GM19035 (cell line): Measurements from ENCODE around the gene PLVAP.
A peak's percentile ranks its signal among the peaks of the same experiment; 100 is the strongest.

ENCODE experiments used
- ATAC-seq: cut with Tn5 transposase; IDR thresholded peaks from one replicate; pipeline ENCODE4 v1.9.1; 2021; ENCODE audit not compliant: unreplicated experiment

Gene PLVAP

DNA sequence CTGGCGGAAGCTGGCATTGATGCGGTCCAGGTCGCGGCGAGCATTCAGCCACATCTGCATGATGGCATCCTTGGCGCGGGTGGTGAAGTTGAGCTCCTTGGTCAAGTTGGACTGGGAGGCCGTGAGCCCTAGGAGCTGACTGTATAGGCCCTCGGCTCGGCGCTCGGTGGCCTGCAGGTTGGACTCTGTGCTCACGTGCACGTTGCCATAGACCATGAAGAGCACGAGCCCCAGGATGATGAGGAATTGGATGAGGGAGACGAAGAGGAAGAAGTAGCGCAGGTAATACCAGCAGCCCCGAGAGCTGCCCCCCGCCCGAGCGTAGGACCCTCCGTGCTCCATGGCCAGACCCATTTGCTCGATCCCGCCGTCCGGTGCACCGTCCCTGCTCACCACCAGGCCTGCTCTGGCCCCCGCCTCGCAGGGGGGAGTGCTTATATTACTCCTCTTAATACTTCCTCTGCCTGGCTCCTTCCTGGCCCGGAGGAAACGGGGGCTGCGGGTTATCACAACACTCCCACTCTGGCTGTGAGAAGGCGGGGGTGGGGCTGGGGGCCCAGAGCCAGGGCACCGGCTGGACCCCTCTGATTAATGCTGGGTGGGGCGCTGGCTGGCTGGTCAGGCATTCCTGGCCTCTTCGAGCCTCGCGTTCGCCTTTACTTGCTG is at the start of gene PLVAP:
PLVAP (minus strand) TSS at position 408 of the 666 bp plus-strand sequence; CDS start at position 354, 54 bp downstream.
- no peak for ATAC-seq

DNA sequence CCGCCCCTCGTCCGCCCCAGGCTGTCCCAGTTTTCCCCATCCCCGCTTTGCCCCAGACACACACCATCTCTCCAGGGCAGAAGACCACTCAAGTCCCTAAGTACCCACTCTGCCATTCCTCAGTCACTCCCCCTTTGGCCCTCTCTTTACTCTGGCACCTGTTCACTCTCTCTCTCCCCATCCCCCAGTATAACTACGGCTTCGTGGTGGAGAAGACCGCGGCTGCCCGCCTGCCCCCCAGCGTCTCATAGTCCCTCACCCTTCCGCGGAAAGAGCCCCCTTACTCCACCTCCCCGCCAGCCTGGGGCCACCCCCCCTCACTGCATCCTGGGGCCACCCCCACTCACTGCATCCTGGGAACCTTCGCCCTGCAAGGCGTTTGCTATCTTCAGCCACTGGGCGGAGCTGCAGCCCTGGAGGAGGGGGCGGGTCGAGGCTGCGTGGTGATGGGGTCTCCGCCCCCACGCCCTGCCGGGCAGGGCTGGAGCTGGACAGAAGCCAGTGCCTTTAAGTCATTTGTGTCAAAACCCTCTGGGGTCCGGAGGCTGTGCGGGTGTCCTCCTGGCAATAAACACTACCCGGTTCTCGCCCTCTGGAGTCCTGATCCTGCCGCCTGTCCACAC is 47.7 kb upstream of the PLVAP start:
- no peak for ATAC-seq

DNA sequence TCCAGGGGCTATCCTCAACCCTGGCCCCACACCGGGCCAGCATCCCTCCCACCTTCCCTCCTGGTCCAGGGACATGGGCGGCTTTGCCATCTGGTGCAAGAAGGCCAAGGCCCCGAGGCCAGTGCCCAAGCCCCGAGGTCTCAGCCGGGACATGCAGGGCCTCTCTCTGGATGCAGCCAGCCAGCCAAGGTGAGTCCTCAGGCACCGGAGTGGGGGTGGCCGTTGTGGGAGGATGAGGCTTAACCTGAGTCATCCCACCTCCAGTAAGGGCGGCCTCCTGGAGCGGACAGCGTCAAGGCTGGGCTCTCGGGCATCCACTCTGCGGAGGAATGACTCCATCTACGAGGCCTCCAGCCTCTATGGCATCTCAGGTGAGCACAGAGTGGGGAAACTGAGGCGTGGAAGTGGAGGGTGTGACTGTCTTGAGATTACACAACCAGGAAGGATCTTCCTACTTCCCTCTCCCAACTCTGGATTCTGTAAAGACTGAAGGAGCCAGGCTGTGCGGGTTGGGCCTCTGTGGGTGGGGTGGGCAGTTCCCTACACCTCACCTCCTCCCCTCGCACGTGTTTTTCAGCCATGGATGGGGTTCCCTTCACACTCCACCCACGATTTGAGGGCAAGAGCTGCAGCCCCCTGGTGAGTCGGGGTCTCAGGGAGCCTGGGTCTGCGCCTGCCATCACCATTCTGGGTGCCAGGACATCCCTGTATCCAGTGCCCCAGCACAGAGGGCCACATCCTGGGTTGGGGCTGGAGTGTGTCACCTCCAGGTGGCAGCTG is 46.5 kb upstream of the PLVAP start:
- ATAC-seq = no peak

- no peak for ATAC-seq
Measured at GRCh38 chr19:17421942-17422341, 44.8 kb upstream of the PLVAP start.

- peak; percentile 11 for ATAC-seq
Measured at GRCh38 chr19:17420475-17420924, 43.4 kb upstream of the PLVAP start.

DNA sequence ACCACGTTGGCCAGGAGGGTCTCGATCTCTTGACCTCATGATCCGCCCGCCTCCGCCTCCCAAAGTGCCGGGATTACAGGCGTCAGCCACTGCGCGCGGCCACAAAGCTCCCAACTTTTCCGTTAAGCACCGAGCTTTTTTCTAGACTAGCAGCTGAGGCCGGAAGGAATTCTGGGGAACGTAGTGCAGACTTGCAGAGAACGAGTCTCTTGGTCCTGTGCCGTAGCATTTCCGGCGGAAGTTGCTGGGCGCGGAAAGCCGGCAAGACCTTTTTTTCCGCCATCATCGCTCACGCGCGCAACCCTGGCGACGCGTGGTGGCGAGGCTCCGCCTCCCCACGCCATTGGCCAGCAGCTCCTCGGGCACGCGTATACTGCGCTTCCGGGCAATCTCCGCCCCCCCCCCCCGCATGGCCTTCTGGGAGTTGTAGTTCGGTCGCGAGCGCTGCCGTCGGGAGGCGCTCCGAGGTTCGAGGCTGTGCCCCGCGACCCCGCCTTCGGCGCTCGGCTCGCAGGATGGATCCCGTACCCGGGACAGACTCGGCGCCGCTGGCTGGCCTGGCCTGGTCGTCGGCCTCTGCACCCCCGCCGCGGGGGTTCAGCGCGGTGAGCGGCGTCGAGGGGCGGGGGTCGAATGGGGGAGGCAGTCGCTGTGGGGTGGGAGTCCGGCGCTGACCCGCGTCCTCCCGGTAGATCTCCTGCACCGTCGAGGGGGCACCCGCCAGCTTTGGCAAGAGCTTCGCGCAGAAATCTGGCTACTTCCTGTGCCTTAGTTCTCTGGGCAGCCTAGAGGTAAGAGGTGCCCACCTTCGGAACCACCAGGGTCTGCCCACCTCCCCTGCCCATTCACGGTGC is 42.7 kb upstream of the PLVAP start, which contains the start of gene MVB12A:
MVB12A (plus strand) TSS at position 427 of the 854 bp plus-strand sequence; CDS start at position 516, 89 bp downstream.
- ATAC-seq = peak; percentile 89

- no peak for ATAC-seq
Measured at GRCh38 chr19:17419154-17419620, 42.0 kb upstream of the PLVAP start.

DNA sequence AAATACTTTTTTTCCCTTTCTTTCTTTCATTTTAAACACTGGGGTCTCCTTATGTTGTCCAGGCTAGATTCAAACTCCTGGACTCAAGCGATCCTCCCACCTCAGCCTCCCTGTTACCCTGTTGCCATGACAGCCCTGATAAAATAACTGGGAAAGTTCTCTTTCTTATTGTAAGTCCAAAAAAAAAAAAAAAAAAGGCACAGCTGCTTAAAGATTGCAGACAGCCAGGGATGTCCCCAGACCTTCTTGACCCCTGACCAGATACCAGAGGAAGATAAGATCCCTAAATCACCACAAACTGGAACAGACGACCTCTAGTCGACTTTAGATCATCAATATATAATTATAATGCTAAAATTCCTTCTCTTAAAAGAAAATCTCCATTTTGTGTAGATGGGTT is 41.6 kb upstream of the PLVAP start:
- no peak for ATAC-seq

DNA sequence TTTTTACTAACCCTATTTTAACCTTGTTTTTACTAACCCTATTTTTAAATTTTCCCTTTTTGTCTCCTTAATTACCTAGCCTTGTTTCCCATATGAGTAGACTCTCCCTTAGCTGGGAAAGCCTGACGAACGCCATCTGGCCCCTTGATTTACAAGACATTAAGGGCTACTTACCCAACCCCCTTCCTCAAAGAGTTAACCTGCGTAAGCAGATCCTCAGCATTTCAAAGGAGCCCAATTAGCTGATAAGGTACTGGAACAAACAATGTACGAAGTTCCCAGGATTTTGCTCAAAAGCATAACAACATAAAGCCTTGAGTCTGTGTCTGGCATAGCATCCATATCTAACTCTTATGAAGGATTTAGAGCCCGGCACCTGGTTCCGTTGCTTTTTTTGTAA is 38.0 kb upstream of the PLVAP start:
- ATAC-seq = no peak

DNA sequence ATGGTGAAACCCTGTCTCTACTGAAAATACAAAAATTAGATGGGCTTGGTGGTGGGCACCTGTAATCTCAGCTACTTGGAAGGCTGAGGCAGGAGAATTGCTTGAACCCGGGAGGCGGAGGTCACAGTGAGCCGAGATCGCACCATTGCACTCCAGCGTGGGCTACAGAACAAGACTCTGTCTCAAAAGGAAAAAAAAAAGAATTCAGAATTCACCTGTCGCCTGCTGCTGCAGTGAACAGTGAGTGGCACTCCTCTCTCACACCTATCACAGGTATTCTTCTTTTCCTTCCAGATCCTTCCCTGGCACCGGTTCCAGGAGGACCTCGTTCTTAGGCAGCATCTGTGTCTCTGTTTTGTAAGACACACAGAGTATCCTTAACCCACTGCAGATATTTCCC is 37.0 kb upstream of the PLVAP start:
- ATAC-seq = no peak

DNA sequence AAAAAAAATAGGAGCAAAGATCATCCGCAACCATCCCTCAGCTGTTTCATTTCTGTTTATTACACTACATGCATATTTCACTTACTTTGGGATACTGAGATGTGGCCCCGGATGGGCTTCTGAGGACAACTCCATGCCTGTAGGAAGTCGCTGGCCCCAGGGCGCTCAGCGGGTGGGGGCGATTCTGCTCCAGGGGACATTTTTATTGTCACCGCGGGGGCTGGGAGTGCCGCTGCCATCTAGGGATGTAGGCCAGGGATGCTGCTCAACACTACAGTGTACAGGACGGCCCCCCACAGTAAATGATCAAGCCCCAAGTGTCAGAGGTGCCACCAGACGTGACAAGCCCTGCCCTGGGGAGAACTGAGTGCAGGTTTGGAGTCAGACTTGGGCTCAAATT is 34.7 kb upstream of the PLVAP start:
- ATAC-seq = no peak

DNA sequence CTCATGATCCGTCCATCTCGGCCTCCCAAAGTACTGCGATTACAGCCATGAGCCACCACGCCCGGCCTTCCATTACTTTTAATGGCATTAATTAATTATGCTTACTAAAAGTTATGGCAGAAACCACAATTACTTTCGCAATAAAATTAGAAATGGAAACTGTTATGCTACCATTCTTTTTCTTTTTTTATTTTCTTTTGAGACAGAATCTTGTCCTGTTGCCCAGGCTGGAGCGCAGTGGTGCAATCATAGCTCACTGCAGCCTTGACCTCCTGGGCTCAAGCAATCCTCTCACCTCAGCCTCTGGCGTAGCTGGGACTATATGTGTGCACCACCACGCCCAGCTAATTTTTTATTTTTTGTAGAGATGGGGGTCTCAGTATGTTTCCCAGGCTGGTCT is 32.8 kb upstream of the PLVAP start:
- no peak for ATAC-seq

DNA sequence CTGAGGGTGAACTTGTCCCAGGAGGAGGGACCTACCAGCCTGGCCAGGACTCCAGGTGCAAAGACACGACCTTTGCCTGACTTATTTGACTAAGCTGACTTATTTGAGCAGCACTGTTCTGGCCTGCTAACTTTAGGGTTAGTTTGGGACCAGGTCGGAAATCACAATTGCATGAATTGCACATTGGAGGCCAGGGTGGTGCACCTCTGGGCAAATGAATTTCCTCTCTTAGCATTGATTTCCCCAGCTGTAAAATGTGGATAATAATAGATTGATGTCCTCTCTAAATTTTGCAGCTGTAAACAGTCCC is 29.7 kb upstream of the PLVAP start:
- ATAC-seq = peak; percentile 1

- ATAC-seq = peak; percentile 22
Measured at GRCh38 chr19:17406046-17406886, 29.1 kb upstream of the PLVAP start.

GRCh38 chr19:17405250-17406045 is 28.3 kb upstream of the PLVAP start, which contains the start of gene BST2:
Gene BST2 (minus strand): TSS chr19:17405630. CDS start chr19:17405575, 55 bp downstream.
- peak; percentile 82 for ATAC-seq

GRCh38 chr19:17404621-17405249 is 27.6 kb upstream of the PLVAP start:
- ATAC-seq = no peak

DNA sequence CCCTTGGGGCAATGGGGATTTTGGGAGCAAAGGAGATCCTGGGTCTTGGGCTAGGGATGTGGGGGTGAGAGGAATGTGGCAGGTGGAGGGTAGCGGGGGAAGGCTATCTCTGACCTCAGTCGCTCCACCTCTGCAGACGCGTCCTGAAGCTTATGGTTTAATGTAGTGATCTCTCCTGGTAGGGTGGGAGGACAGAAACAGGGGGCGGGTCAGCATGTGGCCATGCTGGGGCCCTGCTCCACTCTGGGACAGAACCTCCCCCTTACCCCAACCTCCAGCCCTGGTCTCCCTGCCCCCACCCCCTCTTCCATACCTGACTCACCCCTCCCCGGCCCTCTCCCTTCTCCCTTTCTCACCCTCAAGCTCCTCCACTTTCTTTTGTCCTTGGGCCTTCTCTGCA is 26.9 kb upstream of the PLVAP start:
- ATAC-seq = no peak

- ATAC-seq = no peak
Measured at GRCh38 chr19:17402982-17403855, 26.1 kb upstream of the PLVAP start.
